ENCODE results near the gene SLC25A39. TPM values are rescaled to one million over a fixed set of nuclear protein-coding genes. Genes with fewer than 3 reads are reported as not detected.

Gene SLC25A39
- total RNA-seq (2022; extraction: Qiagen RNA extraction; ENCODE audit: low read depth) = 146 to 196 TPM (median 193 TPM) in 5 replicates

GRCh38 chr17:44324571-44325275 is at the start of gene SLC25A39:
Gene SLC25A39 (minus strand): TSS chr17:44324823. CDS start chr17:44323562, 1,261 bp downstream.

GRCh38 chr17:44363613-44364159 is 39.1 kb upstream of the SLC25A39 start, which contains the start of gene FAM171A2:
Gene FAM171A2 (minus strand): TSS chr17:44363853. CDS start chr17:44363714, 139 bp downstream.

DNA sequence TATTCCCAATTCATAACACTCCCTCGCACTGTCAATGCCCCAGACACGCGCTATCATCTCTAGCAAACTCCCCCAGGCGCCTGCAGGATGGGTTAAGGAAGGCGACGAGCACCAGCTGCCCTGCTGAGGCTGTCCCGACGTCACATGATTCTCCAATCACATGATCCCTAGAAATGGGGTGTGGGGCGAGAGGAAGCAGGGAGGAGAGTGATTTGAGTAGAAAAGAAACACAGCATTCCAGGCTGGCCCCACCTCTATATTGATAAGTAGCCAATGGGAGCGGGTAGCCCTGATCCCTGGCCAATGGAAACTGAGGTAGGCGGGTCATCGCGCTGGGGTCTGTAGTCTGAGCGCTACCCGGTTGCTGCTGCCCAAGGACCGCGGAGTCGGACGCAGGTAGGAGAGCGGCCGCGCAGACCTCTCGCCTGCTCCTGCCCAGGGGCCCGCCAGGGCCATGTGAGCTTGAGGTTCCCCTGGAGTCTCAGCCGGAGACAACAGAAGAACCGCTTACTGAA is 20.4 kb upstream of the SLC25A39 start, which contains the start of gene GRN:
GRN (plus strand) TSS at position 364 of the 515 bp plus-strand sequence. CDS start 3,863 bp downstream, outside the sequence.

GRCh38 chr17:44308320-44308818 is 16.3 kb downstream of the SLC25A39 start, which contains the start of gene RUNDC3A:
Gene RUNDC3A (plus strand): TSS chr17:44308601. CDS start chr17:44308833, 232 bp downstream.

Other genes starting within 250 kb of the SLC25A39 start
- gene HDAC5, start 201.2 kb downstream of the SLC25A39 start, total RNA-seq (2022; extraction: Qiagen RNA extraction; ENCODE audit: low read depth) = 12.6 to 14.9 TPM (median 14.3 TPM) in 5 replicates
- 6.7 to 9.6 TPM (median 9.0 TPM) in 5 replicates for gene HROB, start 182.9 kb downstream of the SLC25A39 start, total RNA-seq (2022; extraction: Qiagen RNA extraction; ENCODE audit: low read depth)
- gene ASB16, start 154.1 kb downstream of the SLC25A39 start, total RNA-seq (2022; extraction: Qiagen RNA extraction; ENCODE audit: low read depth) = 0.12 TPM in 1 of 5 replicates, not detected in the others
- 35.6 to 45.7 TPM (median 42.6 TPM) in 5 replicates for gene TMUB2, start 137.9 kb downstream of the SLC25A39 start, total RNA-seq (2022; extraction: Qiagen RNA extraction; ENCODE audit: low read depth)
- 55.0 to 70.4 TPM (median 67.8 TPM) in 5 replicates for gene ATXN7L3, start 124.9 kb downstream of the SLC25A39 start, total RNA-seq (2022; extraction: Qiagen RNA extraction; ENCODE audit: low read depth)
- gene UBTF, start 105.1 kb downstream of the SLC25A39 start, total RNA-seq (2022; extraction: Qiagen RNA extraction; ENCODE audit: low read depth) = 83.2 to 90.7 TPM (median 87.2 TPM) in 5 replicates
- gene SLC4A1, start 56.7 kb downstream of the SLC25A39 start, total RNA-seq (2022; extraction: Qiagen RNA extraction; ENCODE audit: low read depth) = 0.03 TPM in 1 of 5 replicates, not detected in the others
- gene RUNDC3A, start 16.2 kb downstream of the SLC25A39 start, total RNA-seq (2022; extraction: Qiagen RNA extraction; ENCODE audit: low read depth) = 0.39 to 1.3 TPM (median 0.80 TPM) in 5 replicates
- 210 to 235 TPM (median 227 TPM) in 5 replicates for gene GRN, start 20.5 kb upstream of the SLC25A39 start, total RNA-seq (2022; extraction: Qiagen RNA extraction; ENCODE audit: low read depth)
- gene FAM171A2, start 39.0 kb upstream of the SLC25A39 start, total RNA-seq (2022; extraction: Qiagen RNA extraction; ENCODE audit: low read depth) = 2.6 to 4.2 TPM (median 3.5 TPM) in 5 replicates
- 1.2 to 1.8 TPM (median 1.5 TPM) in 5 replicates for gene ITGA2B, start 64.8 kb upstream of the SLC25A39 start, total RNA-seq (2022; extraction: Qiagen RNA extraction; ENCODE audit: low read depth)
- gene GPATCH8, start 178.6 kb upstream of the SLC25A39 start, total RNA-seq (2022; extraction: Qiagen RNA extraction; ENCODE audit: low read depth) = 15.3 to 22.7 TPM (median 21.8 TPM) in 5 replicates
- gene FZD2, start 232.7 kb upstream of the SLC25A39 start, total RNA-seq (2022; extraction: Qiagen RNA extraction; ENCODE audit: low read depth) = 26.0 to 31.3 TPM (median 27.9 TPM) in 5 replicates

Measured in A549 treated with GW870086 at 1 μM for 4 hours (cell line).